ENCODE data around the gene RNF213. TPM values are rescaled to one million over a fixed set of nuclear protein-coding genes. Genes with fewer than 3 reads are reported as not detected.

The RNF213 gene
- total and polyA plus RNA-seq, 4 donors = 18.2 to 104 (median 33.5) TPM

- DNase-seq (ENCODE audit: low spot score) = no peak
- Histone ChIP-seq H3K36me3 (ENCODE audit: control insufficient read depth in 4 of 4, insufficient read depth in 3 of 4, low read depth in 1 of 4, low read length in 3 of 4) (peaks cover 2 to 20% (median 3%) of the 10 kb centered on the region in 4 donors), H3K9me3 (ENCODE audit: control insufficient read depth in 4 of 4, low read length in 3 of 4) (no peaks in the 10 kb centered on the region), H3K4me3 (ENCODE audit: low read depth in 1 of 3, low read length in 3 of 3) (no peak overlapping the region), H3K9ac (ENCODE audit: low read depth in 1 of 2, low read length in 2 of 2) (no peak overlapping the region), H3K27ac (ENCODE audit: low read depth in 1 of 2, low read length in 2 of 2) (no peak overlapping the region), H3K4me1 (ENCODE audit: control insufficient read depth in 4 of 4, insufficient read depth in 4 of 4, low read length in 3 of 4) (no peaks in the 10 kb centered on the region), H3K27me3 (ENCODE audit: control insufficient read depth in 4 of 4, insufficient read depth in 4 of 4, low read length in 3 of 4) (no peaks in the 10 kb centered on the region)
- TF ChIP-seq HNF4A (conservative IDR thresholded peaks at IDR 0.05) (no peak), REST (IDR thresholded peaks at IDR 0.05) (no peak), TAF1 (conservative IDR thresholded peaks at IDR 0.05) (no peak), FOXA1 (IDR thresholded peaks at IDR 0.05) (no peak), MAX (IDR thresholded peaks at IDR 0.05) (no peak), EGR1 (IDR thresholded peaks at IDR 0.05; ENCODE audit: low read depth in 2 of 2) (no peak), FOXA2 (IDR thresholded peaks at IDR 0.05) (no peak), JUND (IDR thresholded peaks at IDR 0.05) (no peak), SP1 (IDR thresholded peaks at IDR 0.05) (no peak), CTCF (IDR thresholded peaks at IDR 0.05; ENCODE audit: low read depth, low read length, missing input control) (no peak), RAD21 (IDR thresholded peaks at IDR 0.05) (no peak), GABPA (IDR thresholded peaks at IDR 0.05 in 1 of 2, conservative IDR thresholded peaks at IDR 0.05 in 1 of 2) (no peak), ATF3 (IDR thresholded peaks at IDR 0.05) (no peak), RXRA (IDR thresholded peaks at IDR 0.05) (no peak), YY1 (IDR thresholded peaks at IDR 0.05) (no peak), NR2F2 (IDR thresholded peaks at IDR 0.05) (no peak), HNF4G (IDR thresholded peaks at IDR 0.05) (no peak), ZBTB33 (IDR thresholded peaks at IDR 0.05) (no peak)
- WGBS = 96% methylated on average over 8 of the region's 8 CpGs
Measured at GRCh38 chr17:80246726-80247125, 13.9 kb upstream of the RNF213 start.

Measured in liver (tissue), 9 donors.